Measurements from ENCODE around the gene RAB40C. TPM values are rescaled to one million over a fixed set of nuclear protein-coding genes. Genes with fewer than 3 reads are reported as not detected.

The RAB40C gene
- total RNA-seq, 6 experiments from 2014 or later: 10.0 to 14.1 (median 12.0) TPM

DNA sequence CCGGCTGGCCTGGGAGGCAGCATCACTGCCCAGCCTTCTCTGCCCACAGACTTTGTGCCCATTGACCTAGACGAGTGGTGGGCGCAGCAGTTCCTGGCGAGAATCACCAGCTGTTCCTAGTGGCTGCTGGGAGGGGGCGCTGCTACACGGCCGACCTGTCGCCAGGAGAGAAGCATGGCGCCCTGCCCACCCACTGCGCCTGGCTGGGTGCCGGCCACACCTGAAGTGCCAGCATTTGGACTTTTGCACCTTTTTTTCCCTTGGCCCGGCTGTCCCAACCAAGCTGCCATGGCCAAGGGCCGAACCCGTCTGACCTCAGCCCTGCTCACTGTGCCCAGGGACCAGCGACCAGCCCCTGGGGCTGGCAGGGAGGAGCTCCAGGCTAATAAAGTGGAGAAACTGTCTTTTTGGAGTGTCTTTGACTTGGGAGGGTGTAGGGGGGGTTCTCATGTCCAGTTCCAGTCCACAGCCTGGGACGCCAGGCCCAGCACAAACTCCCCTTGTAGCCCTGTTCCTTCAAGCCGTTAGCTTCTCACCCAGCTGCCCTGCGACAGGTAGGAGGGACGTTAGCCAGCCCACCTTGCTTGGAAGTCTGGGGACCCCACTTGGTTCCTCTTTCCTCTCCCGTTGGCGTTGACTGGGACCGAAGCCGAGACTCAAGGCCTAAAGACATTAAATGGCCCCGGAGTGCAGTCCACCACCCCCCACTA, 58.4 kb downstream of the RAB40C start:
- Histone ChIP-seq H3K36me3 (no peaks in the 10 kb centered on the region), H3K9me3 (no peaks in the 10 kb centered on the region), H3K27me3 (no peaks in the 10 kb centered on the region), H3K27ac (peak overlapping the region; percentile 86 to 94 (median 89)), H3K4me1 (peaks cover 0 to 45% (median 17%) of the 10 kb centered on the region in 4 donors), H3K4me3 (peak overlapping the region; percentile 46 to 88 (median 72))
- intact Hi-C loops (cut with DNase I): no loop called here
- TF ChIP-seq CTCF (IDR thresholded peaks at IDR 0.05) (peak; percentile 45 to 69 (median 62)), POLR2A (IDR thresholded peaks at IDR 0.05) (peak; percentile 32)
- 14% methylated on average over 10 of the region's 24 CpGs for WGBS (ENCODE audit: insufficient coverage, low coverage, low lambda C conversion rate, missing lambda C conversion rate)
- DNase-seq (peak; percentile 84 to 95 (median 95)), ATAC-seq (peak; percentile 49 to 65 (median 62))

- Histone ChIP-seq H3K4me3 (peak within 1 kb of the TSS; percentile 46 to 88 (median 72)), H3K9me3 (no peaks in the 10 kb centered on the region), H3K27me3 (no peaks in the 10 kb centered on the region), H3K36me3 (no peaks in the 10 kb centered on the region), H3K27ac (peak within 1 kb of the TSS; percentile 86 to 94 (median 89)), H3K4me1 (peaks cover 0 to 38% (median 17%) of the 10 kb centered on the region in 4 donors)
- TF ChIP-seq POLR2A (IDR thresholded peaks at IDR 0.05): peak; percentile 77
- no peak for TF ChIP-seq CTCF (IDR thresholded peaks at IDR 0.05)
- DNase-seq (peak; percentile 95 to 97 (median 97)), ATAC-seq (peak; percentile 56 to 61 (median 58))
- WGBS (ENCODE audit: insufficient coverage, low coverage, low lambda C conversion rate, missing lambda C conversion rate): 0% methylated on average over 2 of the region's 91 CpGs
- intact Hi-C loops (cut with DNase I): no loop called here
These were observed 59.1 kb downstream of the RAB40C start, which contains the start of gene WDR90 for GRCh38 chr16:648781-649589. WDR90 (plus strand) TSS chr16:649365; CDS start chr16:649417, 52 bp downstream.

DNA sequence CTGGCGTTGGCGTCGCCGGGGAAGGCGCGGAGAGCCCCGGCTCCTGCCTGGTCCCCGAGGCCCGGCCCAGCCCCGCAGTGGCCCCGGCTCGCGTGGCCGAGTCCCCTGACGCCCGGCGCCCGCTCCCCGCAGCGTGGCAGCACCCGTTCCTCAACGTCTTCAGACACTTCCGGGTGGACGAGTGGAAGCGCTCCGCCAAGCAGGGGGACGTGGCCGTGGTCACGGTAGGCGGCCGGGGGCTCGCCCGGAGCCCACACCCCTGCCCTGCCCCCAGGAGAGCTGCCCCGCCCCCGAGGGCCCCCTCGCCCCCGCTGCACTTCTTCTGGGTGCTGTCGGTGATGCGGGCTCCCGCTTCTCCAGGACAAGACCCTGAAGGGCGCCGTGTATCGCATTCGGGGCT, 59.8 kb downstream of the RAB40C start:
- H3K27me3 ChIP-seq: no peaks in the 10 kb centered on the region
- peak overlapping the region in 1 of 3 donors; percentile 94 for H3K27ac ChIP-seq
- 10% methylated on average over 2 of the region's 44 CpGs for WGBS (ENCODE audit: insufficient coverage, low coverage, low lambda C conversion rate, missing lambda C conversion rate)
- ATAC-seq: no peak
- intact Hi-C loops (cut with DNase I): no loop called here
- H3K36me3 ChIP-seq: no peaks in the 10 kb centered on the region
- no peak for DNase-seq
- H3K4me3 ChIP-seq: peak overlapping the region; percentile 46 to 88 (median 72)
- H3K9me3 ChIP-seq: no peaks in the 10 kb centered on the region
- TF ChIP-seq POLR2A (IDR thresholded peaks at IDR 0.05): no peak
- TF ChIP-seq CTCF (IDR thresholded peaks at IDR 0.05): no peak
- H3K4me1 ChIP-seq: peaks cover 0 to 34% (median 16%) of the 10 kb centered on the region in 4 donors

DNA sequence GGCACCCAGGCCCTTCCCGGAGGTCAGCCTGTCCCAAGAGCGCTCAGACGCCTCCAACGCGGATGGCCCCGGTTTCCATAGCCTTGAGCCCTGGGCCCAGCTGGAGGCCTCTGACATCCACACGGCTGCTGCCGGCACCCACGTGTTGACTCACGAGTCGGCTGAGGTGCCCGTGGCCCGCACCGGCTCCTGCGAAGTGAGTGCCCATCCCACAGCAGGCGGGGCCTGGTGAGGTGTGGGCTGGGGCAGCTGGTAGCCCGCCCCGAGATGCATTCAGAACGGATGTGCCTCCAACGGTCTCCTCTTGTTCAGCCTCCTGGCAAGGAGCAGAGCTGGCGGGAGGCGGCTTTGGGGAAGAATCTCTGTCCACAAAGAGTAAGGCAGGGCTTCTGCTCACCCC, 62.0 kb downstream of the RAB40C start:
- DNase-seq: no peak
- no peaks in the 10 kb centered on the region for H3K9me3 ChIP-seq
- no peaks in the 10 kb centered on the region for H3K27me3 ChIP-seq
- ATAC-seq: no peak
- WGBS (ENCODE audit: insufficient coverage, low coverage, low lambda C conversion rate, missing lambda C conversion rate): no CpG with 5 or more reads among the region's 22 CpGs
- TF ChIP-seq CTCF (IDR thresholded peaks at IDR 0.05): no peak
- TF ChIP-seq POLR2A (IDR thresholded peaks at IDR 0.05): no peak
- intact Hi-C loops (cut with DNase I): no loop called here
- peaks cover 0 to 17% (median 6%) of the 10 kb centered on the region in 4 donors for H3K4me1 ChIP-seq
- no peaks in the 10 kb centered on the region for H3K36me3 ChIP-seq
- H3K4me3 ChIP-seq: no peak overlapping the region
- no peak overlapping the region for H3K27ac ChIP-seq
